SJSA1 (cell line): ENCODE data around the gene B4GALNT1. TPM values are rescaled to one million over a fixed set of nuclear protein-coding genes. Genes with fewer than 3 reads are reported as not detected.

Experiments
- DNase-seq, 2 experiments: peaks; one replicate each; pipeline ENCODE4 v3.0.0-alpha.2; 2015 to 2020; ENCODE audit warnings: low spot score in 2 of 2, low read depth in 1 of 2
- H3K27ac ChIP-seq: fragments of 250-450 bp; sonication (Bioruptor Pico); 2 replicates; pipeline ENCODE4 v1.5.1; 2020; ENCODE audit warnings: mild to moderate bottlenecking, moderate library complexity
- H3K27me3 ChIP-seq: fragments of 250-450 bp; sonication (Bioruptor Pico); replicated peaks from 2 replicates; pipeline ENCODE4 v1.5.1; 2020; ENCODE audit warnings: mild to moderate bottlenecking, moderate library complexity
- H3K36me3 ChIP-seq: fragments of 250-450 bp; sonication (Bioruptor Pico); 2 replicates; pipeline ENCODE4 v1.5.1; 2020; ENCODE audit warnings: mild to moderate bottlenecking
- H3K4me1 ChIP-seq: fragments of 250-450 bp; sonication (Bioruptor Pico); replicated peaks from 2 replicates; pipeline ENCODE4 v1.6.1; 2021; ENCODE audit warnings: mild to moderate bottlenecking
- H3K4me3 ChIP-seq: fragments of 250-450 bp; sonication (Bioruptor Pico); 2 replicates; pipeline ENCODE4 v1.5.1; 2020; ENCODE audit warnings: mild to moderate bottlenecking
- H3K9me3 ChIP-seq: fragments of 250-450 bp; sonication (Bioruptor Pico); replicated peaks from 2 replicates; pipeline ENCODE4 v1.5.1; 2020; ENCODE audit warnings: mild to moderate bottlenecking
- total RNA-seq: library from RNA; depleted of rRNA; stranded (reverse); fragments of >200 nt; shearing (Covaris generic); gene quantifications from 2 replicates; pipeline ENCODE4 v1.2.3, GENCODE V29; 2014

Gene B4GALNT1
- total RNA-seq, 1 experiment from 2014 or later: 950 TPM

- no peaks in the 10 kb centered on the region for H3K27me3 ChIP-seq
- H3K36me3 ChIP-seq: peaks cover 69% of the 10 kb centered on the region
- peaks cover 25% of the 10 kb centered on the region for H3K4me1 ChIP-seq
- H3K9me3 ChIP-seq: 0 out of 2 replicates have a peak, but pooled peaks cover 4% of the 10 kb centered on the region
- H3K4me3 ChIP-seq: peak overlapping the region; percentile 53
- peak; percentile 75 to 85 for DNase-seq
- H3K27ac ChIP-seq: no peak overlapping the region
Measured at GRCh38 chr12:57605811-57606311, 27.1 kb downstream of the B4GALNT1 start.

- Histone ChIP-seq H3K36me3 (peaks cover 75% of the 10 kb centered on the region), H3K4me1 (peaks cover 23% of the 10 kb centered on the region), H3K27ac (peak overlapping the region; percentile 69), H3K27me3 (no peaks in the 10 kb centered on the region), H3K9me3 (0 out of 2 replicates have a peak, but pooled peaks cover 4% of the 10 kb centered on the region), H3K4me3 (peak overlapping the region; percentile 53)
- no peak for DNase-seq
Measured at GRCh38 chr12:57604992-57605810, 27.8 kb downstream of the B4GALNT1 start.

GRCh38 chr12:57604454-57604991 is 28.5 kb downstream of the B4GALNT1 start, which contains the start of gene DTX3:
Gene DTX3, plus strand, starts transcription at chr12:57604824. Its CDS starts 1,694 bp downstream, at chr12:57606518.
- peaks cover 23% of the 10 kb centered on the region for H3K4me1 ChIP-seq
- H3K36me3 ChIP-seq: peaks cover 82% of the 10 kb centered on the region
- peak within 1 kb of the TSS; percentile 69 for H3K27ac ChIP-seq
- H3K4me3 ChIP-seq: peak within 1 kb of the TSS; percentile 53
- H3K9me3 ChIP-seq: 0 out of 2 replicates have a peak, but pooled peaks cover 4% of the 10 kb centered on the region
- no peaks in the 10 kb centered on the region for H3K27me3 ChIP-seq
- DNase-seq: no peak

GRCh38 chr12:57603815-57604453 is 29.1 kb downstream of the B4GALNT1 start:
- H3K4me3 ChIP-seq: peak overlapping the region; percentile 53
- H3K27me3 ChIP-seq: no peaks in the 10 kb centered on the region
- peaks cover 23% of the 10 kb centered on the region for H3K4me1 ChIP-seq
- 0 out of 2 replicates have a peak, but pooled peaks cover 4% of the 10 kb centered on the region for H3K9me3 ChIP-seq
- DNase-seq: peak in 1 of 2 experiments; percentile 80
- H3K36me3 ChIP-seq: peaks cover 83% of the 10 kb centered on the region
- peak overlapping the region; percentile 69 for H3K27ac ChIP-seq

GRCh38 chr12:57603324-57603723 is 29.7 kb downstream of the B4GALNT1 start:
- DNase-seq: peak; percentile 77 to 83
- no peaks in the 10 kb centered on the region for H3K27me3 ChIP-seq
- H3K36me3 ChIP-seq: peaks cover 82% of the 10 kb centered on the region
- H3K9me3 ChIP-seq: 0 out of 2 replicates have a peak, but pooled peaks cover 4% of the 10 kb centered on the region
- H3K27ac ChIP-seq: no peak overlapping the region
- H3K4me3 ChIP-seq: no peak overlapping the region
- H3K4me1 ChIP-seq: peaks cover 23% of the 10 kb centered on the region

- Histone ChIP-seq H3K4me3 (no peak overlapping the region), H3K27ac (no peak overlapping the region), H3K36me3 (peaks cover 81% of the 10 kb centered on the region), H3K27me3 (no peaks in the 10 kb centered on the region), H3K9me3 (0 out of 2 replicates have a peak, but pooled peaks cover 4% of the 10 kb centered on the region), H3K4me1 (peaks cover 23% of the 10 kb centered on the region)
- peak; percentile 77 to 86 for DNase-seq
Measured at GRCh38 chr12:57602544-57602943, 30.5 kb downstream of the B4GALNT1 start.

DNA sequence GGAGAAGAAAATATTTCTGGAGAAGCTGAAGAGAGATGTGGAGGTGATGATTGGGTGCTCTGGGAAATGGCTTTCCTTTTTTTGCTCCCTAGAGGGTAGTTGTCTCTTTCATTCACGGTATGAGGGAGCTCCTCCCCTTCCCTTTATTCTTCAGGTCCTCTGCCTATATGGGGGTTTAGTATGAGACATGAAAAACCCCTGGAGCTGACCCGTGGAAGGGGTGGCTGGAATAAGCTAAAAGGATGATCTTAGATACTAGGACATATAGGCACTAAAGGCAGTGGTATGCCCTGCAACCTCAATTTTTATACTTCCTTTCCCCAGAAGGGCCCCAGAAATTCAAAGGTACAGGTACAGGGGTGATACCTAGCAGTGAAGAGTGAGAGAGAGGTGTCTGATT is 32.6 kb downstream of the B4GALNT1 start:
- peak; percentile 74 to 86 for DNase-seq
- H3K4me3 ChIP-seq: no peak overlapping the region
- H3K9me3 ChIP-seq: 0 out of 2 replicates have a peak, but pooled peaks cover 4% of the 10 kb centered on the region
- no peak overlapping the region for H3K27ac ChIP-seq
- H3K36me3 ChIP-seq: peaks cover 83% of the 10 kb centered on the region
- peaks cover 18% of the 10 kb centered on the region for H3K4me1 ChIP-seq
- no peaks in the 10 kb centered on the region for H3K27me3 ChIP-seq

GRCh38 chr12:57593187-57593586 is 39.8 kb downstream of the B4GALNT1 start:
- no peak for DNase-seq
- peaks cover 54% of the 10 kb centered on the region for H3K36me3 ChIP-seq
- peaks cover 24% of the 10 kb centered on the region for H3K4me1 ChIP-seq
- 0 out of 2 replicates have a peak, but pooled peaks cover 2% of the 10 kb centered on the region for H3K9me3 ChIP-seq
- H3K27ac ChIP-seq: no peak overlapping the region
- H3K4me3 ChIP-seq: no peak overlapping the region
- H3K27me3 ChIP-seq: peaks cover 2% of the 10 kb centered on the region

- DNase-seq: peak; percentile 79 to 82
Measured at GRCh38 chr12:57592551-57593165, 40.3 kb downstream of the B4GALNT1 start.

GRCh38 chr12:57591782-57592325 is 41.1 kb downstream of the B4GALNT1 start:
- H3K27ac ChIP-seq: no peak overlapping the region
- H3K4me3 ChIP-seq: peak overlapping the region; percentile 66
- H3K9me3 ChIP-seq: 0 out of 2 replicates have a peak, but pooled peaks cover 2% of the 10 kb centered on the region
- DNase-seq: no peak
- H3K4me1 ChIP-seq: peaks cover 24% of the 10 kb centered on the region
- H3K36me3 ChIP-seq: peaks cover 40% of the 10 kb centered on the region
- H3K27me3 ChIP-seq: peaks cover 14% of the 10 kb centered on the region

More at GRCh38 chr12:57592551-57593165, 40.3 kb downstream of the B4GALNT1 start:
- 0 out of 2 replicates have a peak, but pooled peaks cover 2% of the 10 kb centered on the region for H3K9me3 ChIP-seq
- peaks cover 49% of the 10 kb centered on the region for H3K36me3 ChIP-seq
- no peak overlapping the region for H3K4me3 ChIP-seq
- peaks cover 7% of the 10 kb centered on the region for H3K27me3 ChIP-seq
- no peak overlapping the region for H3K27ac ChIP-seq
- H3K4me1 ChIP-seq: peaks cover 24% of the 10 kb centered on the region

- H3K36me3 ChIP-seq: peaks cover 33% of the 10 kb centered on the region
- peak within 1 kb of the TSS; percentile 66 for H3K4me3 ChIP-seq
- peaks cover 21% of the 10 kb centered on the region for H3K27me3 ChIP-seq
- H3K9me3 ChIP-seq: 0 out of 2 replicates have a peak, but pooled peaks cover 2% of the 10 kb centered on the region
- peak in 1 of 2 experiments; percentile 100 for DNase-seq
- H3K4me1 ChIP-seq: peaks cover 24% of the 10 kb centered on the region
- peak within 1 kb of the TSS; percentile 0; the same call in 1 of the 2 replicates for H3K27ac ChIP-seq
Measured at GRCh38 chr12:57590864-57591781, 41.9 kb downstream of the B4GALNT1 start, which contains the start of gene PIP4K2C. Gene PIP4K2C, plus strand, starts transcription at chr12:57591192. Its CDS starts 98 bp downstream, at chr12:57591290.

GRCh38 chr12:57590479-57590863 is 42.5 kb downstream of the B4GALNT1 start:
- Histone ChIP-seq H3K4me1 (peaks cover 24% of the 10 kb centered on the region), H3K4me3 (peak overlapping the region; percentile 66), H3K27ac (peak overlapping the region; percentile 0; the same call in 1 of the 2 replicates), H3K27me3 (peaks cover 28% of the 10 kb centered on the region), H3K36me3 (peaks cover 27% of the 10 kb centered on the region), H3K9me3 (0 out of 2 replicates have a peak, but pooled peaks cover 2% of the 10 kb centered on the region)
- DNase-seq: peak in 1 of 2 experiments; percentile 81
